Upper lobe of left lung (tissue), 4 donors: Measurements from ENCODE around the gene IQSEC1.

Experiments used
- POLR2AphosphoS5 ChIP-seq, 2 donors: sonication (generic); formaldehyde crosslinking; IDR thresholded peaks; one replicate each; pipeline ENCODE4 v1.5.1; 2017; ENCODE audit warnings: antibody characterized with exemption in 2 of 2
- TF ChIP-seq, protein P1 (sequence below), 6 experiments: fragments of 450-650 bp in 4 of 6; fragments of 200-600 bp in 2 of 6; sonication (generic) in 2 of 6; IDR thresholded peaks; one replicate each; pipeline ENCODE4 v1.5.1; 2016 to 2019; ENCODE audit warnings: antibody characterized with exemption in 6 of 6

DNA sequence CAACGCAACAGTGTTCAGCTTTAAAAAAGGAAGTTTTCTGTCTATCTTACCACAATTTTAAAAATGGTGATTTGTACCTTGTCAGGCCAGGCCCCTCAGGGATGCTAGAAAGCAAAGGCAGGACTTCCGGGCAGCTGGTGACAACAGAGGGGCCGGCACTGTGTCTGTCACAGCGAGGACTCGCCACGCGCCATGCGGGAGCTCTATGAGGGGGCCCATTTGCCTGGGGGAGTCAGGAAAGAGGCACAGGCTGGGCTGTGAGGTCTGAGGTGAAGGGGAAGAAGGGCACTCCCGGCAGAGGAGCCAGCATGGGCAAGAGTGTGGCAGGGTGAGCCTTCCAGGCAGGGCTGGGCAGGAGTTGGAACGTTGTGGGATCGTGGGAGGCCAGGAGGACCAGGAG lies 7.0 kb downstream of the IQSEC1 start:
- TF ChIP-seq POLR2AphosphoS5 (IDR thresholded peaks at IDR 0.05), result no peak
- TF ChIP-seq, protein P1, sequence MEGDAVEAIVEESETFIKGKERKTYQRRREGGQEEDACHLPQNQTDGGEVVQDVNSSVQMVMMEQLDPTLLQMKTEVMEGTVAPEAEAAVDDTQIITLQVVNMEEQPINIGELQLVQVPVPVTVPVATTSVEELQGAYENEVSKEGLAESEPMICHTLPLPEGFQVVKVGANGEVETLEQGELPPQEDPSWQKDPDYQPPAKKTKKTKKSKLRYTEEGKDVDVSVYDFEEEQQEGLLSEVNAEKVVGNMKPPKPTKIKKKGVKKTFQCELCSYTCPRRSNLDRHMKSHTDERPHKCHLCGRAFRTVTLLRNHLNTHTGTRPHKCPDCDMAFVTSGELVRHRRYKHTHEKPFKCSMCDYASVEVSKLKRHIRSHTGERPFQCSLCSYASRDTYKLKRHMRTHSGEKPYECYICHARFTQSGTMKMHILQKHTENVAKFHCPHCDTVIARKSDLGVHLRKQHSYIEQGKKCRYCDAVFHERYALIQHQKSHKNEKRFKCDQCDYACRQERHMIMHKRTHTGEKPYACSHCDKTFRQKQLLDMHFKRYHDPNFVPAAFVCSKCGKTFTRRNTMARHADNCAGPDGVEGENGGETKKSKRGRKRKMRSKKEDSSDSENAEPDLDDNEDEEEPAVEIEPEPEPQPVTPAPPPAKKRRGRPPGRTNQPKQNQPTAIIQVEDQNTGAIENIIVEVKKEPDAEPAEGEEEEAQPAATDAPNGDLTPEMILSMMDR (IDR thresholded peaks at IDR 0.05), result no peak
